GM12878 (cell line): ENCODE results near the gene MBOAT1. TPM values are rescaled to one million over a fixed set of nuclear protein-coding genes. Genes with fewer than 3 reads are reported as not detected.

Experiments
- ATAC-seq: fragments of 200-7000 bp; cut with Tn5 transposase; 3 replicates; pipeline ENCODE4 v1.9.1; 2020; ENCODE audit warnings: mild to moderate bottlenecking, moderate library complexity
- BruUV-seq: library from RNA; stranded (reverse); fragments of 400-500 nt; replicated peaks from 2 replicates; lab custom pipeline; 2021; lab: Mats Ljungman, UMichigan
- CTCF ChIA-PET: fragments of 300-600 bp; sonication (Branson Sonifier 250); formaldehyde crosslinking; extraction: SDS; loops from one replicate; lab custom pipeline; 2021; ENCODE audit warnings: inconsistent platforms; lab: Yijun Ruan, JAX
- POLR2A ChIA-PET: fragments of 350-600 bp; formaldehyde crosslinking; extraction: SDS; loops from one replicate; lab custom pipeline; 2021; ENCODE audit warnings: inconsistent platforms; lab: Charles Lee
- RAD21 ChIA-PET: fragments of 300-600 bp; sonication (Branson Sonifier 250); formaldehyde crosslinking; loops from one replicate; lab custom pipeline; 2023; ENCODE audit warnings: antibody characterized with exemption; ENCODE audit not compliant: unreplicated experiment; lab: Charles Lee
- SMC1A ChIA-PET: fragments of 300-600 bp; sonication (Branson Sonifier 250); formaldehyde crosslinking; loops from one replicate; lab custom pipeline; 2023; ENCODE audit not compliant: unreplicated experiment, uncharacterized antibody; lab: Charles Lee
- DNase-seq: peaks from one replicate; pipeline ENCODE4 v3.0.0-alpha.2; 2011; ENCODE audit warnings: low read depth, low spot score
- FAIRE-seq: peaks from 3 replicates; lab custom pipeline; 2011; peaks lifted over from hg19 to GRCh38; lab: Jason Lieb, UNC
- H2AFZ ChIP-seq: 2 replicates; pipeline ENCODE4 v1.6.0; 2011; ENCODE audit warnings: low read depth, low read length, control low read depth; ENCODE audit not compliant: control insufficient read depth
- H3K27ac ChIP-seq: 2 replicates; pipeline ENCODE4 v1.5.1; 2011; ENCODE audit warnings: control low read depth; ENCODE audit not compliant: control insufficient read depth, insufficient read depth
- H3K27me3 ChIP-seq, 2 experiments: replicated peaks in 1 of 2; 2 replicates each; pipeline versions ENCODE4 v1.6.0 to v1.6.1; 2011; ENCODE audit warnings: low read length in 1 of 2; ENCODE audit not compliant: control insufficient read depth in 2 of 2, insufficient read depth in 2 of 2
- H3K36me3 ChIP-seq, 2 experiments: 2 replicates each; pipeline ENCODE4 v1.5.1; 2011; ENCODE audit warnings: low read length in 1 of 2; ENCODE audit not compliant: control insufficient read depth in 2 of 2, insufficient read depth in 2 of 2
- H3K4me1 ChIP-seq: 2 replicates; pipeline ENCODE4 v1.6.1; 2011; ENCODE audit warnings: mild to moderate bottlenecking, low read length, moderate library complexity, mixed read lengths; ENCODE audit not compliant: control insufficient read depth, insufficient read depth
- H3K4me2 ChIP-seq: 2 replicates; pipeline ENCODE4 v1.6.0; 2011; ENCODE audit warnings: control low read depth; ENCODE audit not compliant: control insufficient read depth, insufficient read depth
- H3K4me3 ChIP-seq: fragments of 200-600 bp; sonication (generic); 2 replicates; pipeline ENCODE4 v1.5.1; 2016
- H3K79me2 ChIP-seq: 2 replicates; pipeline ENCODE4 v1.6.0; 2011; ENCODE audit warnings: low read length; ENCODE audit not compliant: control insufficient read depth, insufficient read depth
- H3K9ac ChIP-seq: 2 replicates; pipeline ENCODE4 v1.8.0; 2011; ENCODE audit warnings: low read length, control low read depth, mixed read lengths; ENCODE audit not compliant: control insufficient read depth, insufficient read depth
- H3K9me3 ChIP-seq: replicated peaks from 3 replicates; pipeline ENCODE4 v1.5.1; 2011; ENCODE audit warnings: mild to moderate bottlenecking, low read length; ENCODE audit not compliant: control insufficient read depth, insufficient read depth
- H4K20me1 ChIP-seq: 2 replicates; pipeline ENCODE4 v1.6.0; 2011; ENCODE audit not compliant: control insufficient read depth, insufficient read depth
- BACH1 ChIP-seq: fragments of 450-650 bp; IDR thresholded peaks from 2 replicates; pipeline ENCODE4 v1.6.1; 2017; ENCODE audit warnings: mild to moderate bottlenecking, borderline replicate concordance
- CHD1 ChIP-seq: IDR thresholded peaks from 2 replicates; pipeline ENCODE4 v1.6.1; 2012; ENCODE audit warnings: low read depth, low read length, improper control_type of control experiment
- CHD4 ChIP-seq: fragments of 200-600 bp; sonication (generic); IDR thresholded peaks from 2 replicates; pipeline ENCODE4 v1.6.1; 2016; ENCODE audit warnings: mild to moderate bottlenecking
- CREB1 ChIP-seq: IDR thresholded peaks from 2 replicates; pipeline ENCODE4 v1.6.1; 2012; ENCODE audit warnings: low read depth, mild to moderate bottlenecking, inconsistent platforms
- CREM ChIP-seq: IDR thresholded peaks from 2 replicates; pipeline ENCODE4 v1.6.1; 2014; ENCODE audit warnings: antibody characterized with exemption, low read depth
- EED ChIP-seq: sonication (generic); IDR thresholded peaks from 2 replicates; pipeline ENCODE4 v1.6.1; 2016; ENCODE audit warnings: antibody characterized with exemption, low read depth
- EZH2 ChIP-seq: IDR thresholded peaks from 2 replicates; pipeline ENCODE4 v1.6.1; 2012; ENCODE audit warnings: low read depth, mild to moderate bottlenecking, control low read depth, inconsistent platforms, low read length, borderline replicate concordance; ENCODE audit not compliant: control insufficient read depth
- FOXK2 ChIP-seq: fragments of 450-650 bp; IDR thresholded peaks from 2 replicates; pipeline ENCODE4 v1.6.1; 2017; ENCODE audit warnings: mild to moderate bottlenecking, moderate library complexity
- GABPA ChIP-seq: IDR thresholded peaks from 2 replicates; pipeline ENCODE4 v1.6.1; 2014; ENCODE audit warnings: antibody characterized with exemption, low read depth, mild to moderate bottlenecking, inconsistent platforms
- IKZF1 ChIP-seq: fragments of 450-650 bp; conservative IDR thresholded peaks from 2 replicates; pipeline ENCODE4 v1.6.1; 2017; ENCODE audit warnings: antibody characterized with exemption, mild to moderate bottlenecking
- NFYB ChIP-seq: IDR thresholded peaks from 2 replicates; pipeline ENCODE4 v1.6.1; 2011; ENCODE audit warnings: low read depth, mild to moderate bottlenecking, low read length, improper control_type of control experiment, moderate library complexity; ENCODE audit not compliant: insufficient read depth
- NR2F1 ChIP-seq: fragments of 450-650 bp; conservative IDR thresholded peaks from 2 replicates; pipeline ENCODE4 v1.6.1; 2017; ENCODE audit warnings: mild to moderate bottlenecking
- RAD51 ChIP-seq: fragments of 450-650 bp; IDR thresholded peaks from 2 replicates; pipeline ENCODE4 v1.6.1; 2016; ENCODE audit warnings: moderate library complexity, mild to moderate bottlenecking, inconsistent platforms
- SIN3A ChIP-seq: IDR thresholded peaks from 2 replicates; pipeline ENCODE4 v1.6.1; 2012; ENCODE audit warnings: low read depth, low read length, improper control_type of control experiment
- STAT3 ChIP-seq: IDR thresholded peaks from 2 replicates; pipeline ENCODE4 v1.6.1; 2011; ENCODE audit warnings: low read depth, low read length, improper control_type of control experiment
- TBL1XR1 ChIP-seq: IDR thresholded peaks from 2 replicates; pipeline ENCODE4 v1.6.1; 2012; ENCODE audit warnings: low read depth, low read length, improper control_type of control experiment
- TCF12 ChIP-seq: IDR thresholded peaks from 2 replicates; pipeline ENCODE4 v1.6.1; 2011; ENCODE audit warnings: low read depth, mild to moderate bottlenecking, low read length
- ZNF274 ChIP-seq: IDR thresholded peaks from one replicate; pipeline ENCODE4 v1.8.0; 2011; ENCODE audit not compliant: insufficient read length, insufficient read depth
- WGBS: methylation state at CpG from one replicate; pipeline ENCODE4 v1.1.6; 2016; ENCODE audit warnings: low lambda C conversion rate; ENCODE audit not compliant: insufficient replicate concordance, insufficient coverage; ENCODE audit errors: missing lambda C conversion rate; 5-methylcytosine and 5-hydroxymethylcytosine counted together
- in situ Hi-C: fragments of 300-500 bp; cut with MboI; formaldehyde crosslinking; loops from 9 replicates; pipeline ENCODE4 v1.14.3; 2018; ENCODE audit warnings: mixed read lengths
- intact Hi-C: fragments of 100-400 bp; cut with micrococcal nuclease; formaldehyde crosslinking; loops from one replicate; pipeline ENCODE4 v1.14.2; 2022; ENCODE audit not compliant: unreplicated experiment
- polyA plus RNA-seq, 11 experiments: library from polyadenylated mRNA; depleted of rRNA in 4 of 11; unstranded in 6 of 11; stranded (reverse) in 5 of 11; fragments of >200 nt; fragmentation: Nextera tagmentation in 4 of 11; fragmentation: Illumina TruSeq in 1 of 11; extraction: Ambion mirVana in 4 of 11; extraction: Trizol in 1 of 11; gene quantifications; 1 replicate in 1 of 11; 2 replicates in 10 of 11; pipeline versions ENCODE4 v1.2.1 to v1.2.3, GENCODE V29; 2011 to 2016; ENCODE audit warnings: inconsistent platforms in 2 of 11, missing spikeins in 2 of 11, low read depth in 1 of 11
- total RNA-seq, 4 experiments: library from RNA; depleted of rRNA in 3 of 4; stranded (reverse); fragments of >200 nt in 3 of 4; fragmentation: Illumina TruSeq in 1 of 4; extraction: Trizol in 1 of 4; gene quantifications; 2 replicates each; pipeline versions ENCODE4 v1.2.1 to v1.2.3, GENCODE V29; 2013 to 2021
- TF ChIP-seq, protein P1 (sequence below): IDR thresholded peaks from 2 replicates; pipeline ENCODE4 v1.6.1; 2011; ENCODE audit warnings: borderline replicate concordance, low read depth, mild to moderate bottlenecking, moderate library complexity, low read length; ENCODE audit not compliant: insufficient read depth, poor library complexity, severe bottlenecking
- TF ChIP-seq, protein P2 (sequence below): fragments of 150-350 bp; IDR thresholded peaks from 2 replicates; pipeline ENCODE4 v1.6.1; 2014; ENCODE audit warnings: mild to moderate bottlenecking, low read depth, low read length
- TF ChIP-seq, protein P3 (sequence below): IDR thresholded peaks from 2 replicates; pipeline ENCODE4 v1.6.1; 2011; ENCODE audit warnings: low read depth, mild to moderate bottlenecking, low read length, moderate library complexity, borderline replicate concordance; ENCODE audit errors: extremely low read depth
- TF ChIP-seq, protein P4 (sequence below): fragments of 450-650 bp; IDR thresholded peaks from 2 replicates; pipeline ENCODE4 v1.6.1; 2016; ENCODE audit warnings: mild to moderate bottlenecking

Gene MBOAT1
- total and polyA plus RNA-seq, 10 of the 15 experiments (the other 5 are each of a cell fraction or from before 2014, with no cell fraction given) = 0.39 to 21.0 (median 11.6) TPM

DNA sequence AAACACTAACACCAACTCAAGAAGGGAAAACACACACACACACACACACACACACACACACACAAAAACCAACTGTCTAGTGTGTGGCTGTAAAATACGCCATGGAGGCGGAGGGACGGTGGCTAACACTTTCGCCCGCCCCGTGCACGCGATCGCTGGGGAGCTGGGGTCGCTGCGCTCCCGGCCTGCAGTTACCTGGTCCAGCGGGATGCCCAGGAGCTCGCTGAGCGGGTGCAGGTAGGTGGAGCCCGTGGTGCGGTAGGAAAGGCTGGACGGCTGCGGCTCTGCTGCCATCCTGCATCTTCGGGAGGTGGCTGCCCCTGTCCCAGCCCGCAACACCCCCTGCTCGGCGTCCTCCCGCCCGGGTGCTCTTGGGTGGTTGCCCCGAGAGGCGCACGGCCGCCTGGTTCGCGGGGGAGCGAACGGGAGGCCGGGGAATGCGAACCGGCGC is 303 bp downstream of the MBOAT1 start:
- no peak for DNase-seq
- CTCF ChIA-PET = interaction anchor here (1.1 to 3.7 kb wide), 4 partner anchors 9 to 90 kb away, joined by 4 to 31 read pairs (median 12); no protein-coding TSS in a partner anchor
- SMC1A ChIA-PET = interaction anchor here (1.5 to 6.0 kb wide), 2 partner anchors 12 to 85 kb away, joined by 10 to 64 read pairs; no protein-coding TSS in a partner anchor
- under 1% methylated on average over 31 of the region's 37 CpGs for WGBS
- Histone ChIP-seq H3K4me1 (peaks cover 10% of the 10 kb centered on the region), H3K79me2 (peaks cover 40% of the 10 kb centered on the region), H2AFZ (peak overlapping the region; percentile 93), H3K27me3 (no peaks in the 10 kb centered on the region), H3K4me2 (peak overlapping the region; percentile 96), H3K4me3 (peak overlapping the region; percentile 82), H3K9me3 (no peaks in the 10 kb centered on the region), H3K27ac (peak overlapping the region; percentile 77), H4K20me1 (no peaks in the 10 kb centered on the region), H3K9ac (peak overlapping the region; percentile 82), H3K36me3 (no peaks in the 10 kb centered on the region)
- POLR2A ChIA-PET = interaction anchor here (0.6 to 5.2 kb wide), 6 partner anchors 11 to 373 kb away, joined by 3 to 34 read pairs (median 4); no protein-coding TSS in a partner anchor
- BruUV-seq = no TSS peak
- no peak for FAIRE-seq
- peak; percentile 55 for ATAC-seq
- intact Hi-C loops = loop anchor here (5.0 kb wide), 5 partner anchors 55 to 325 kb away; partner anchors contain the start of gene E2F3
- RAD21 ChIA-PET = interaction anchor here (1.2 to 4.4 kb wide), 7 partner anchors 11 to 108 kb away, joined by 3 to 24 read pairs (median 6); no protein-coding TSS in a partner anchor
- in situ Hi-C loops = no loop called here
- TF ChIP-seq BACH1 (no peak), NR2F1 (no peak), TCF12 (no peak), TBL1XR1 (no peak), ZNF274 (no peak), EZH2 (no peak), FOXK2 (no peak), STAT3 (no peak), CREB1 (no peak), IKZF1 (no peak; the same call in 1 of the 2 replicates), GABPA (no peak), SIN3A (no peak), CHD1 (no peak), EED (no peak), RAD51 (no peak), CHD4 (no peak), CREM (peak; percentile 22; the same call in 1 of the 2 replicates), NFYB (no peak)
- TF ChIP-seq, protein P1, sequence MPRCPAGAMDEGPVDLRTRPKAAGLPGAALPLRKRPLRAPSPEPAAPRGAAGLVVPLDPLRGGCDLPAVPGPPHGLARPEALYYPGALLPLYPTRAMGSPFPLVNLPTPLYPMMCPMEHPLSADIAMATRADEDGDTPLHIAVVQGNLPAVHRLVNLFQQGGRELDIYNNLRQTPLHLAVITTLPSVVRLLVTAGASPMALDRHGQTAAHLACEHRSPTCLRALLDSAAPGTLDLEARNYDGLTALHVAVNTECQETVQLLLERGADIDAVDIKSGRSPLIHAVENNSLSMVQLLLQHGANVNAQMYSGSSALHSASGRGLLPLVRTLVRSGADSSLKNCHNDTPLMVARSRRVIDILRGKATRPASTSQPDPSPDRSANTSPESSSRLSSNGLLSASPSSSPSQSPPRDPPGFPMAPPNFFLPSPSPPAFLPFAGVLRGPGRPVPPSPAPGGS = no peak
- TF ChIP-seq, protein P2, sequence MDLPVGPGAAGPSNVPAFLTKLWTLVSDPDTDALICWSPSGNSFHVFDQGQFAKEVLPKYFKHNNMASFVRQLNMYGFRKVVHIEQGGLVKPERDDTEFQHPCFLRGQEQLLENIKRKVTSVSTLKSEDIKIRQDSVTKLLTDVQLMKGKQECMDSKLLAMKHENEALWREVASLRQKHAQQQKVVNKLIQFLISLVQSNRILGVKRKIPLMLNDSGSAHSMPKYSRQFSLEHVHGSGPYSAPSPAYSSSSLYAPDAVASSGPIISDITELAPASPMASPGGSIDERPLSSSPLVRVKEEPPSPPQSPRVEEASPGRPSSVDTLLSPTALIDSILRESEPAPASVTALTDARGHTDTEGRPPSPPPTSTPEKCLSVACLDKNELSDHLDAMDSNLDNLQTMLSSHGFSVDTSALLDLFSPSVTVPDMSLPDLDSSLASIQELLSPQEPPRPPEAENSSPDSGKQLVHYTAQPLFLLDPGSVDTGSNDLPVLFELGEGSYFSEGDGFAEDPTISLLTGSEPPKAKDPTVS = no peak
- TF ChIP-seq, protein P3, sequence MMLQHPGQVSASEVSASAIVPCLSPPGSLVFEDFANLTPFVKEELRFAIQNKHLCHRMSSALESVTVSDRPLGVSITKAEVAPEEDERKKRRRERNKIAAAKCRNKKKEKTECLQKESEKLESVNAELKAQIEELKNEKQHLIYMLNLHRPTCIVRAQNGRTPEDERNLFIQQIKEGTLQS = no peak
- TF ChIP-seq, protein P4, sequence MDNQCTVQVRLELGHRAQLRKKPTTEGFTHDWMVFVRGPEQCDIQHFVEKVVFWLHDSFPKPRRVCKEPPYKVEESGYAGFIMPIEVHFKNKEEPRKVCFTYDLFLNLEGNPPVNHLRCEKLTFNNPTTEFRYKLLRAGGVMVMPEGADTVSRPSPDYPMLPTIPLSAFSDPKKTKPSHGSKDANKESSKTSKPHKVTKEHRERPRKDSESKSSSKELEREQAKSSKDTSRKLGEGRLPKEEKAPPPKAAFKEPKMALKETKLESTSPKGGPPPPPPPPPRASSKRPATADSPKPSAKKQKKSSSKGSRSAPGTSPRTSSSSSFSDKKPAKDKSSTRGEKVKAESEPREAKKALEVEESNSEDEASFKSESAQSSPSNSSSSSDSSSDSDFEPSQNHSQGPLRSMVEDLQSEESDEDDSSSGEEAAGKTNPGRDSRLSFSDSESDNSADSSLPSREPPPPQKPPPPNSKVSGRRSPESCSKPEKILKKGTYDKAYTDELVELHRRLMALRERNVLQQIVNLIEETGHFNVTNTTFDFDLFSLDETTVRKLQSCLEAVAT = 0 out of 2 replicates have a peak, but pooled peaks have one; percentile 71
